Coronary artery (tissue), 2 donors: ENCODE results near the gene KIAA1958.

ENCODE experiments used
- DNase-seq: peaks from one replicate; pipeline ENCODE4 v3.0.0-alpha.2; 2017; ENCODE audit warnings: low spot score
- H3K27ac ChIP-seq, 2 donors: fragments of 200-600 bp; sonication (generic); one replicate each; pipeline ENCODE4 v1.5.1; 2016 to 2019
- H3K4me3 ChIP-seq: fragments of 200-600 bp; sonication (generic); 2 replicates; pipeline ENCODE4 v1.5.1; 2016; ENCODE audit warnings: mild to moderate bottlenecking, moderate library complexity
- CTCF ChIP-seq: fragments of 200-600 bp; sonication (generic); IDR thresholded peaks from one replicate; pipeline ENCODE4 v1.5.1; 2019; ENCODE audit warnings: antibody characterized with exemption

KIAA1958 gene

GRCh38 chr9:112486221-112487007 lies at the start of gene KIAA1958:
Gene KIAA1958, plus strand, starts transcription at chr9:112486827. Its CDS starts 87,254 bp downstream, at chr9:112574081.
- peak; percentile 82 for DNase-seq
- peak within 1 kb of the TSS; percentile 81 to 83 for H3K27ac ChIP-seq
- no peak for TF ChIP-seq CTCF
- H3K4me3 ChIP-seq, result peak within 1 kb of the TSS; percentile 82

GRCh38 chr9:112437406-112437805 lies 49.2 kb upstream of the KIAA1958 start:
- no peak overlapping the region for H3K27ac ChIP-seq
- no peak for DNase-seq
- no peak for TF ChIP-seq CTCF
- H3K4me3 ChIP-seq, result no peak overlapping the region

- no peak for DNase-seq
- TF ChIP-seq CTCF, result no peak
- H3K27ac ChIP-seq, result no peak overlapping the region
These were observed 47.5 kb upstream of the KIAA1958 start for GRCh38 chr9:112439171-112439570.

GRCh38 chr9:112439825-112440224 lies 46.8 kb upstream of the KIAA1958 start:
- no peak overlapping the region for H3K4me3 ChIP-seq
- DNase-seq, result no peak
- no peak overlapping the region for H3K27ac ChIP-seq
- TF ChIP-seq CTCF, result no peak

More at GRCh38 chr9:112439171-112439570, 47.5 kb upstream of the KIAA1958 start:
- no peak overlapping the region for H3K4me3 ChIP-seq

- no peak for DNase-seq
- TF ChIP-seq CTCF, result peak; percentile 22
- Histone ChIP-seq H3K27ac (no peak overlapping the region), H3K4me3 (no peak overlapping the region)
These were observed 43.4 kb upstream of the KIAA1958 start for GRCh38 chr9:112443200-112443599.

GRCh38 chr9:112443636-112444035 lies 43.0 kb upstream of the KIAA1958 start:
- H3K4me3 ChIP-seq, result no peak overlapping the region
- no peak overlapping the region for H3K27ac ChIP-seq
- DNase-seq, result no peak
- no peak for TF ChIP-seq CTCF

- no peak for TF ChIP-seq CTCF
- no peak for DNase-seq
- no peak overlapping the region for H3K27ac ChIP-seq
- no peak overlapping the region for H3K4me3 ChIP-seq
These were observed 41.4 kb upstream of the KIAA1958 start for GRCh38 chr9:112445196-112445595.
